GM19099 (cell line): ENCODE data around the gene HMGN1.

Experiments
- POLR2A ChIP-seq: IDR thresholded peaks from 3 replicates; pipeline ENCODE4 v1.6.1; 2011; ENCODE audit warnings: low read depth; ENCODE audit not compliant: insufficient read length; ENCODE audit errors: extremely low read depth

The HMGN1 gene

DNA sequence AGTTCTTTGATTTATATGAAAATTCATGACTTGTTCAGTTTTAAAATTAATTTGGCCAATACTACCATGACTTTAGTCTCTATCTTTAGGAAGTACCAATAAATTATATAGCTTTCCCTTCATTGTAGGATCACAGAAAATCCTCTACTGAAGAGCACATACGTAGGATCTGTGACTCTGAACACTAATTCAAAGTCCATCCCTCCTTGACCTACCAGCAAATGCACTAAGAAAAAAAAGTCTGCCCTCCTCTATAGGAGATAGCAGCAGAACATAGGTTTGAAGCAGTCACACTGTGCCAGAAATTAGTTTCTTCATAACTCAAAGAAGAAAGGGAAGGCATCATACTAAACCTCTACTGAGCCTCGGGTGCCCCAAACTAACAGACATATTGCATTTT lies 52.0 kb downstream of the HMGN1 start:
- TF ChIP-seq POLR2A: no peak
